GM18907 (cell line): ENCODE measurements around the gene TRAF3IP3.

ENCODE experiments used
- ATAC-seq: cut with Tn5 transposase; IDR thresholded peaks from one replicate; pipeline ENCODE4 v1.9.1; 2021; ENCODE audit warnings: mild to moderate bottlenecking, moderate library complexity; ENCODE audit not compliant: unreplicated experiment

TRAF3IP3 gene

DNA sequence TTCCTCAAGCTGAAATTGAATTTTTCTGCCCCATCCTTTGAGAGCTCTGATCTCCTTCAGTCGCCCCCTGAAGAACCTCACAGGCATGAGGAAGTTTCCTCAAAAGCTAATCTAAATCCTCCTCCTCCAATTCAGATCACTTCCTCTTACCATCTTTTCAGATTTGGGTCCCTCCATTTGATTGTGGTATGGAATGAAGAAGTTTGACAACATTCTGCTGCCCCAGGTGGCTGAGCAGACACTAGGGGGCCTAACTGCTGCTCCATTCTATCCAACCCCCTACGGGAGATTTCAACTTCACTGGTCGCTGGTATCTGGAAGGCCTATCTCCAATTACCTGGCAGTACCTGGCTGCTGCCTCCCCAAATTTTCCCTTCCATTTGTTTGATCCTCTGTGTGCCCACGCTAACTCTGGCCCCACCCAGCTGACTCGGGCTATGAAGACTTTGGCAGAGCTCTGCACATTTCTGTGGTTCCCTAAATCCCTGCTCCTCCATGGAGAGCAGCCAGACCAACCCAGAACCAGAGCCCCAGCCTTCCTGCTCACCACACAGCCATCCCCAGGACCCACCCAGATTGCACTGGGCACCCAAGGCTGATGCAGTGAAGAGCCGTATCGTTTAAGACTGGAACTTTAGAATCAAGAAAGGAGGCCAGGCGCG, 42.3 kb downstream of the TRAF3IP3 start:
- no peak for ATAC-seq

DNA sequence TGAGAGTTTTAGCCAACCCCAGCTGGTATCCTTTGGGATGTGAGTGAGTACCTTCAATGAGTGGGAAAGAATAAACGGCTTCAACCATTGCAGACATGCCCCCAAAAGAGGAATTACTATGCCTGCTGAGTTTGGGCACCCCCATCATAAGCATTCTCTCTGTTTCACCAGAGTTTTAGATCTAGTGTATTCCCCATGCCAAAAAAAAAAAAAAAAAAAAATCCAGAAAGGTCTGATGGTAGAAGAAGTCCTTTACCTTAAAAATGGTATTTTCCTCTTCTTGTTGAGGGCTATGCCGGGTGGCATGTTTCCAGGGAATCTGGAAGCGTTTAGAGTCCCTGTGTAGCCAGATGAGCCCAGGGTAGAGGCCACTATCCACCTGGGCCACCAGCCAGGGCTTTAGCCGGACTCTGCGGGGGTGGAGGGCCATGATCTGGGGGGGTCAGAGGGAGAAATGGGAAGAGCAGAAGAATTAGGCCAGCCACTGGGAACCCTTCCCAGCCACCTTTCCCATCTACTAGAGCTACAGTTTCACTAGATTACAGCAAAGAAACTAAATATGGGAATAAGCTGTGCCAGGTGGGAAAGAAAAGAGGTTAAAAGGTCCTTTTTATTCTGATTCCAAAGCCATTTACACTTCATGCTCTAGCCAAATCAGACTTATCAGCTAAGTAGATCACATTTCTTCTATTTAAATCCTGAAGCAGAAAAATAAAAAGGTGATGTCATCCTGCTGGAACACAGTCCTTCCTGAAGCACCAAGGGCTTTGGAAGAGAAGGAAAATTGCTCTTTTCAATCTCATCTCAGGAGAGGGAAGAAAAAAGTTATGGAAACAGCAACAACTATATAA, 45.4 kb downstream of the TRAF3IP3 start:
- no peak for ATAC-seq

- ATAC-seq, result no peak
These were observed 46.4 kb downstream of the TRAF3IP3 start for GRCh38 chr1:209802117-209802779.

DNA sequence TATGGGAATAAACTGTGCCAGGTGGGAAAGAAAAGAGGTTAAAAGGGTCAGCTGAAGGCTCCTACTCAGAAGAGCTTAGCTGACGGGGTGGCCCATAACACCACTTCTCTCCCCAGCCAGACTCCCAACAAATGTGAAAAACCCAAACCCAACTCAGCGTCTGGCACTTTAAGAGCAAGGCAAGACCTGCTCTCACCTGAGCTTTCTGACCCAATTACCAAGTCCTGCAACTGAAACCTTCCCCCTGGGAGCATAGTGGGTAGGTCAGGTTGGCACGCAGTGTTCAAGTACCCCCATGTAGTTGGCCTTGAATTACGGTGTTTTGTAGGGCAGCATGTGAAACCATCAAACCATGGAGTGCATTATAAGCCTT, 46.9 kb downstream of the TRAF3IP3 start:
- no peak for ATAC-seq

DNA sequence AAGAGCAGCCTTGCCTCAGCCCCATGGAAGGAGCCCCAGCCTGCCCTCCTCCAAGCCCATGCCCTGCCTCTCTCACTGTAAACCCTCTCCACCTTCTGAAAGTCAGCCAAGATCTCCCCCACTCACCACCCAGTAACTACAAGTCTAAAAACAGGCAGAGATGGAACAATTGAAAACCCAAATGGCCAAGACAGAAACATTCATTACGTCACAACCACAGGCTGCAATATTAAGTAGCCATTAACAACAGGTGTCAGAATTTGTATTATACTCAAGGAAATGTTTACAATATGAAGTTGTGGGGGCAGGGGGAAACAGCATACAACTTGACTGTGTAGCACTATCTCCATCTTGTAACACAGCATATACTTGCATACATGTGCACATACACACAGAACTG, 47.7 kb downstream of the TRAF3IP3 start:
- no peak for ATAC-seq

GRCh38 chr1:209805341-209805781, 49.5 kb downstream of the TRAF3IP3 start:
- ATAC-seq, result no peak

DNA sequence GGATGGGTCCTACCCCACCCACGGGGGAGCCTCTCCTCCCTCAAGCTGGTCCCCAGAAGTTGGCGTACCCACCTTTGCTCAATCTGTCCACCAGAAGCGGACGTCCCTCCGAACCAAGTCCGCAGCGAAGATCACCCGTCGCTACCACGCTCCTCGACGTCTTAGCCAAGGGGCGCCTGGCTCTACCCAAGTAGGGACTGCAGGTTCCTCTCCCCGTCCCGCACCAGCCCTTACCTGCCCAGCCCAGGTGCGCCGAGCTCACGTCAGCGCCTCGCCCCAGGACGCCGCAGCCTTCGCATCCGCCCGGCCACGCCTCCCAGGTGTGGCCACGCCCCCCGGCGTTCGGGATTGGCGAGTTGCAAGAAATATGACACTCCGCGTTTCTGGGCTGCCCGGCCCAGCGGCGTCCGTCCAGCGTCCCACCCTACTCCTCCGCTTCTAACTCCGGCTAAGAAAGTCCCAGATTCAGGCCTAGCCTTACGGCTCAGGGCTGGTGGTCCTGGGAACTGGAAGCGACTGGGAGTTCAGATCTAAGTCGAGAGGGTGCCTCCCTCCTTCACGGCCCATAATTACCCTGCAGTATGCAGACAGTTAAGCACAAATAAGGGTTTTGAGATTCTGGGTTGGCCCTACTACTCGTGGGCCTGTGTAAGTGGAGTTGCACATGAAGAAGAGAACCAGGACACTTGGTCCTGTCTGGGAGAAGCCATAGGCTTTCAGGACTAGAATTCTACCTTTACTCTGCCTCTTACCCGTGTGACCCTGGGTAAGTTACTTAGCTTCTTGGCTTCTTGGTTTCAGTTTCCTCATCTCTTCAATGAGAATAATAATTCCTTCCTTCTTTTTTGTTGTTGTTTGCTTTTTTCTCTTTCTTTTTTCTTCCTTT, 50.3 kb downstream of the TRAF3IP3 start, which contains the start of gene IRF6:
Gene IRF6 (minus strand): TSS at position 268 of the 886 bp plus-strand sequence. CDS start 4,729 bp downstream, outside the sequence.
- ATAC-seq, result peak; percentile 92

DNA sequence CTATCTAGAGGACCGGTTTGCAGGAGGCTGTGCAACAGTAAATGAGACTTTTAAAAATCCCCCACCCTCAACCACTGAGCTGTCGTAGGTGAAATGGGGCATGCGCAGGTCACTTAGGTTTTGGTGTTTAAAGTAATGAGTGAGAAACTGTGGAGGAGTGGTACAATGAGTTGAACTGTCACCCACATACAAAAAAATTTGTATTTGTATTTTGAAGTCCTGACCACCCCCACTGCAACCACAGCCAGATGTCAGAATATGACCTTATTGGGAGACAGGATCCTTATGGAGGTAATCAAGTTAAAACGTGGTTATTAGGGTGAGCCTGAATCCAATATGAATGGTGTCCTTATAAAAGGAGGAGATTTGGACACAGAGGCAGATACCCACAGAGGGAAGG, 51.7 kb downstream of the TRAF3IP3 start:
- ATAC-seq, result no peak

GRCh38 chr1:209808059-209808581, 52.3 kb downstream of the TRAF3IP3 start:
- ATAC-seq, result no peak

DNA sequence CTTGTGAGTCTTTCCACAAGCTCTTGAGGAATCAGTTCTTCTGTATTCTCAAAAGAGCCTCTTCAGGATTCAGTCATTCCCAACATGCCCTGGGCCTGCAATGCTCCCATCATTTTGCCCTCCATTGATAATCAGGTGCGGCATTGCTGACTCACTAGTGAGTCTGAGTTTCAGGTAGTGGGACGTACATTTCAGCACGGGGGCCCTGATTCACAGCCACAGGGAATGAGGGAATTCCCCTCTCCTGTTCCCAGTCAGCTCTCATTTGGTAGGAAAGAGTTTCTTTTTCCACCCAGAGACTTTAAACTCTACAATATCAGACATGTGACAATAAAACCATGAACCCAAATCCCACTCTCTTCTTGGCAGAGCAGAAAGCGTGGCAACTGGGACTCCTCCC, 53.8 kb downstream of the TRAF3IP3 start:
- ATAC-seq, result no peak

GRCh38 chr1:209810783-209811182, 54.9 kb downstream of the TRAF3IP3 start:
- no peak for ATAC-seq

GRCh38 chr1:209813902-209814301, 58.0 kb downstream of the TRAF3IP3 start:
- no peak for ATAC-seq

GRCh38 chr1:209815490-209815889, 59.6 kb downstream of the TRAF3IP3 start:
- ATAC-seq, result no peak

- no peak for ATAC-seq
These were observed 60.1 kb downstream of the TRAF3IP3 start for GRCh38 chr1:209815931-209816341.

DNA sequence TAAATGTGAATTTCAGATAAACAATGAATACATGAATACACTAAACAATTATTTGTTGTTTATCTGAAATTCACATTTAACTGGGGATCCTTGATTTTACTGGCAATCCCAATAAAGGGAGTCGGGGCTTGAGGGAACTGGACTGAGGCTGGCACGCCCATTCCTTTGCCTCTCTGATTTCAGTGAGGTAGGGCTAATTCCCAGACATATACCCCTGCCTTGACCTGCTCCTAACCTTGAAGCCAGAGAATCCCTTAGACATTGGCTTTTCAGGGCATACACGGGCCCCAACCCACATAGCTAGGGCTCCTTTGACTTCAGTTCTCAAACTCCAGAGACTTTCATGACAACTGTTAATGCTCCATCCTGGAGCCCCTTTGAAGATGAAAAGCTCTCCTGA, 61.1 kb downstream of the TRAF3IP3 start:
- ATAC-seq, result no peak

GRCh38 chr1:209817691-209818090, 61.8 kb downstream of the TRAF3IP3 start:
- ATAC-seq, result no peak

GRCh38 chr1:209819058-209819457, 63.2 kb downstream of the TRAF3IP3 start:
- no peak for ATAC-seq

DNA sequence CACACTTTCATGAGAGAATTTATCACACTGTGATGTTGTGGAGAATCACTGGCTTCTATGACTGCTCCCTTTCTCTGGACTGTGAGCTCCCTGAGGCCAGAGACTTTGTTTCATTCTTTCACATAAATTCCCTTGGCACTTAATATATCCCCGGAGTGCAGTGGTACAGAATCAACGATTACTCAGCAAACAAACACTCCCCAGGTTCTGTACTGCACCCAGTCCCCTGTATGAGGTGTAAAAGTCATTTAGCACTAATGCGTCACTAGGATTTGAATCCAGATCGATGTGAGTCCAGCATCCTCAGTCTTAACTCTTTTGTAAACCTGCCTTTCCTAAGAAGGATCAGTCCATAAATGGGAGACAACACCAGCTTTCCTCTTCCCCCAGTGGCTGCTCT, 65.1 kb downstream of the TRAF3IP3 start:
- ATAC-seq, result no peak

GRCh38 chr1:209822706-209823105, 66.9 kb downstream of the TRAF3IP3 start:
- ATAC-seq, result no peak
